HG02885 (cell line): ENCODE measurements around the gene GAD1.
A peak's percentile ranks its signal among the peaks of the same experiment; 100 is the strongest.

Experiments
- ATAC-seq: cut with Tn5 transposase; IDR thresholded peaks from one replicate; pipeline ENCODE4 v1.9.1; 2021; ENCODE audit warnings: mild to moderate bottlenecking; ENCODE audit not compliant: unreplicated experiment, poor library complexity

The GAD1 gene

DNA sequence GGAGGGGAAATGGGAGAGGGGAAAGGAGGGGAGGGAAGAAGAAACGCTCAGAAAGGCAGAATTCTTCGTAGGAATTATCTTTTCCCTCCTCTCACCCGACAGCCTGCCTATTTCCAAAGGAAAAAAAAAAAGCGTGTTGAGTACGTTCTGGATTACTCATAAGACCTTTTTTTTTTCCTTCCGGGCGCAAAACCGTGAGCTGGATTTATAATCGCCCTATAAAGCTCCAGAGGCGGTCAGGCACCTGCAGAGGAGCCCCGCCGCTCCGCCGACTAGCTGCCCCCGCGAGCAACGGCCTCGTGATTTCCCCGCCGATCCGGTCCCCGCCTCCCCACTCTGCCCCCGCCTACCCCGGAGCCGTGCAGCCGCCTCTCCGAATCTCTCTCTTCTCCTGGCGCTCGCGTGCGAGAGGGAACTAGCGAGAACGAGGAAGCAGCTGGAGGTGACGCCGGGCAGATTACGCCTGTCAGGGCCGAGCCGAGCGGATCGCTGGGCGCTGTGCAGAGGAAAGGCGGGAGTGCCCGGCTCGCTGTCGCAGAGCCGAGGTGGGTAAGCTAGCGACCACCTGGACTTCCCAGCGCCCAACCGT lies at the start of gene GAD1:
Gene GAD1 (plus strand): TSS at position 384 of the 589 bp plus-strand sequence. CDS start 1,705 bp downstream, outside the sequence.
- peak; percentile 44 for ATAC-seq

DNA sequence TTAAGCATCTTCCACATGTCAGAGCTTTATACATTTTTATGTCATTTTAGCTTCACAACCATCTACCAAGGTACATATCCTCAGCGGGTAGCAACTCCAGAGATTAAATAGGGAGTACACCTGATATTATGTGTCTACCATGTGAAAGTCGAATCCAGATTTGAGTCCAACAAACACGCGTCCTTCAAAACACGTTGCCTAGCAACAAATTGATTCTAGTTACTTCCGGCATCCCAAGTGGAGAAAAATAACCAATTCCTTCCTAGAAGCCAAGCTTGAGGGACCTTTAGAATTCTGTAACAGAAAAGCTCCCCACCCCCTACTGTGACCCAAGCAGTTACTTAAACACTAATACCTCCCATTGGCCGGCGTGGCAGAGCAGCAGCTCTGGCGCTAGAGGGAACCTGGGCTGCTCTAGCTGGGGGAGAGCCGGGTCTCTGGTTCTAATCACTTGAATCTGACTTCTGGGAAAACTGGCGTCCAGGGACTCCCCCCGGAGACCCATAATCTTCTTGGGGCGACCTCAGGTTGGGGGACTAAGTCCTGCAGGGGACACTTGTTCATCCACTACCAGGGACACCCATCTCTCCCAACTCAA lies 46.6 kb upstream of the GAD1 start, which contains the start of gene ERICH2:
Gene ERICH2 (plus strand): TSS at position 371 of the 598 bp plus-strand sequence. CDS start 304 bp downstream, outside the sequence.
- ATAC-seq, result peak; percentile 58

DNA sequence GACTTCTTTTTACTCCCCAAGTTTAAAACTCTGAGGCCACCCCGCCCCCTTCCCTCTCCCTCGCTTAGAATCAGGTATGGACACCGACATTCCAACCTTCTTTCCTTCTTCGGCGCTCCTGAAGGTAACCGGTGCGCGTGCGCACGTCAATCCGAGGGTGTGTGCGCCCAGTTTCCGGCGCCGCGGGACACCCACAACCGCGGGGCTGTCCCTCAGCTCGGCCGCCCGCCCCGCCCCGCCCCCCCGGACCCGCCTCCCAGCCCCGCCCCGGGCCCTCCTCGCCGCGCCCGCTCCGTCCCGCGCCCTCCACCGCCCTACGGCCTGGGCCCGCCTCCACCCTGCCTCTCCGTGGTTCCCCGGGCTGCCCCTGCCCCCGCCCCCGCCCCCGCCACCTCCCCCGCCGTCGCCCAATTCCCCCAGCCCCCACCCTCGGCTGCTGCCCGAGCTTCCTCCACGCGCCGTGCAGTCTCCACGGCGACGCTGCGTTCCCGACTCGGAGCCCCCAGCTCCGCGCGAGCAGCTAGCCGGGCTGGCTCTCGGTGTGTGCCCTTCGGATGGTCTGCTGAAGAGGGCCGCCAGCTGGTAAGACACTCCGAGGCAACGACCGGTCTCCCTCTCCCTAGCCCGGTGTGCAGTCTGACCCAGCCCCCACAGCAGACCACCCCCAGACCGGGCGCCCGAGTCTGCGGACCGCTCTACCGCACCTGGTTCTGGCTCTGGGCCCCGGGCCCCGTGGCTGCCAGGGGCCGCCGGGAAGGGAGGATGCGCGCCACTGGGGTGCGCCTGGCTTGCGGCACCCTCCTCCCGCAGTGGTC lies 45.9 kb upstream of the GAD1 start:
- ATAC-seq, result peak; percentile 88

DNA sequence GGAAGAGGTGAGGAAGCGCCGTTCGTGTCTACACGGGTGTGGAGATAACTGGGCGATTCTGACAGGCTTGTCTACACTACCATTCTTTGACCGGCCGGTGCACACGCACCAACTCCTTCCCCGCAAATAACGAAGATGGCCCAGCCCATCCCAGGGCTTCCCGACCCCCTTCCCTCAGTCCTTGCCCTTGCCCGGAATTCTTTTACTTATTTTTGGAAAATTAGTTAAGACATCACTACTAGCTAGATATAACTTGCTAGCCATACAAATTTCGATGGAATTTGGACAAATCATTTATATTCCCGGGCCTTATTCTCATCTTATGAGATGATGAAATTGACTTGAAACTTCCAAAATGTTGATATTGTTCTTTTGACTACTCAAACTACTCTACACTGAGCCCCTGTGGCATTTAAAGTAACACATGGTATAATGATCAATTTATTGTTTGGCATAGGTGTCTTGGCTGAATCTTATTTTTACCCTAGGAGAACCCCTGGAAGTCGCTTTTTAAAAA lies 45.2 kb upstream of the GAD1 start:
- ATAC-seq, result no peak

DNA sequence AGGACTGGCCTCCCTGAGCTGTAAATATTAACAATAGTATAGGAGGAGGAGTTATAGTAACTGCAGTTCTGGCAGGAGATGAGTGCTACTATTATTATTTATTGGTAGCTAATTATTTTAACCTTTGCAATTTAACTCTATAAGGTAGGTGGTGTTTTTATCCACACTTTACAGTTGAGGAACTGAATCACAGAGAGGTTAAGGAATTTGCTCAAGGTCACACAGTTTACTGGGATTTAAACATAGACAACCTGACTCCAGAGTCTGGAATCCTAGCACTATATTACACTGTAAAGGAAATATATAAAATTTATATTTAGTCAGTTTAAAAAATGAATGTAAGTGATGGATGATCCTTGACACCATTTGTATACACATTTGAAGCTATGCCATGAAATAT lies 44.4 kb upstream of the GAD1 start:
- no peak for ATAC-seq

DNA sequence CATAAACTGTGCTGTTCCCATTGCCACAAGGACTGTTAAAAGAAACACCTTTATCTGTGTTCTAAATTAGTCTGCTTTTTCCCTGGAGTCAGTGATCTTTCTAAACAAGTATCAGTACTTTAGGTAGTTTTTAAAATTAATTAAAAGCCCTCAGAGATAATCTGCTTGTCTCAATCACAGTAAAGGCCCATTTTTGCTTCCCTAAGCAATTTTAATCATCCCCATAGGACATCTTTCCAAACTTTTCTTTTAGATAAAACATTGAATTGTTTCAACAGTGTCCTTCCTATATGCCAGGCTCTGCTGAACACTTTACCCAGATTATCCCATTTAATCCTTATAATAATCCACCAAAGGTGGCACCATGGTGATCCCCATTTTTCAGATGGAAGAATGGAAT lies 42.6 kb upstream of the GAD1 start:
- ATAC-seq, result no peak

DNA sequence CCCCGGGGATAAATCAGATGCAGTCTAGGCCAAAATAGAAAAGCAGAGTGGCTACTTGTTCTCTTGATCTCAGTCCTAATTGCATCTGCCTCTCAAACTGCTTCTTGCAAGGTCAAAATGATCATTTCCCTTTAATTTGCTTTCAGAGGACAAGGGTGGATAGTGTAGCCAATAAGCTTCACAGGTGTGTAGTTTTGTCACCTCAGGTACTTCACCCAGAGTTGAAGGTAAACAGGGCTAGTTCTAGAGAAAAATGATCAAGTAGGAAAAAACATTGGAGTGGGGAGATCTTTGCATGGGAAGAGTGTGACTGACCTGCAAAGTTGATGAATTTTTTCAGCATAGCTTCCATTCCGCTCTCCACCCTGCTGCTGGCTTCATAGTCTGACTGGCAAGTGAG lies 37.8 kb upstream of the GAD1 start:
- ATAC-seq, result no peak

DNA sequence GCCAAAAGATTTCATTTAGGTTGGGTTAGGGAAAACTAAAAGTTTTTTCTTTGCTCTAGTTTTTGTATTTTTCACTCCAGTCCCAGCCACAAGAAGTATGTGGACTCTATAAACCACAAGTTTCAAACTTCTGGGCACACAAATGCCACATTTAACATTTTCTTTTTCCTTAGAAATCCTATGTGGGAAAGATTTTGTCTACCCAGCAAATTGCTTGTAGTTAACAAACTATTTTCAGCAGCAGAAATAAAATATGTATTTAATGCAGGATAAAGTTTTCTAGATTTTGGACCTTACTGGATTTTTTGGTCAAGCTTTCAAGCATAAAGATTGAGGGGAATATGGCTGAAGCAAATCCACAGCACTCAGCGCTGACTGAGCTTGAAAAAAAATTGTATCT lies 37.4 kb upstream of the GAD1 start:
- ATAC-seq, result no peak

DNA sequence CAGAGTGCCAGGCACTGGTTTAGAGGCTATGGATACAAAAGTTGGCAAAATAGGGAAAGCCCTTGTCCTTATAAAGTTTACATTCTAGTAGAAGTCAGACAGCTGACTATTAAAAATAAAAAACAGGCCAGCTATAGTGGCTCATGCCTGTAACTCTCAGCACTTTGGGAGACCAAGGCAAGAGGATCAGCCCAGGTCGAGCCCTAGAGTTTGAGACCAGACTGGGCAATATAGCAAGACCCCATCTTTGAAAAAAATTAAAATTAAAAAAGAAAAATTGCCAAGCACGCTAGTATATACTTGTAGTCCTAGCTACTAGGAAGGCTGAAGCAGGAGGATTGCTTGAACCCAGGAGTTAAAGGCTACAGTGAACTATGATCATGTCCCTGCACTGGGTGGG lies 34.0 kb upstream of the GAD1 start:
- ATAC-seq, result no peak

DNA sequence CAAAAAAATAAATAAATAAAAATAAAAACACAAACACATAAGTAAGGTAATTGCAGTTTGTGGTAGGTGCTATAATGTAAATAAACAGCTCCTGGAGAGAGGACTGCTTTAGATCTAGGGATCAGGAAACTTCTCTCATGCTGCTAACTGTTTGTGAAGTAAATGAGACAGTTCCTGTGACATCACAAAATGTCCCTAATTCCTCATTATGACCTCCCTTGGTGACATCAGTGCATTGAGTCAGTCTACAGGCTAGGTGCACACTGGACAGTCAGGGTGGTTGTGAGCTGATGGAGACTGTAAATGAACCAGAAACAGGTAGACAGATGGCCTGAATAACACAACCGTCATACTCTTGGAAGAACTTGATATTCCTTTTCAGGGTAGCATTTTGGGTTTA lies 33.1 kb upstream of the GAD1 start:
- no peak for ATAC-seq

DNA sequence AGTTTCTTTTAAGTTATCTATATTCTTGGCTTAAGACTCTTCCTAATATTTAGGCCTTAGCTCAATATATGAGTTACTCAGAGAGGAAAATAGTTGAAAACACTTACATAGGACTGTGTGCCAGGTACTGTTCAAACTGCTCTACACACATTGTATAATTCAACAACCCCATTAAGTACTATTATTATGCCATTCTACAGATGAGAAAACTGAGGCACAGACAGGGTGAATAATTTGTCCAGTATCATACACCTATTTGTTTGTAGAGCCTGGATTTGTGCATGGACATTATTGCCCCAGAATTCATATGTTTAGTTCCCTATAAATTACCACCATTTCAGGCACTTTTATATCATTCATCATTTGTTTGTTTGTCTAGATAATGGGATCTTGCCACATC lies 17.7 kb upstream of the GAD1 start:
- no peak for ATAC-seq

DNA sequence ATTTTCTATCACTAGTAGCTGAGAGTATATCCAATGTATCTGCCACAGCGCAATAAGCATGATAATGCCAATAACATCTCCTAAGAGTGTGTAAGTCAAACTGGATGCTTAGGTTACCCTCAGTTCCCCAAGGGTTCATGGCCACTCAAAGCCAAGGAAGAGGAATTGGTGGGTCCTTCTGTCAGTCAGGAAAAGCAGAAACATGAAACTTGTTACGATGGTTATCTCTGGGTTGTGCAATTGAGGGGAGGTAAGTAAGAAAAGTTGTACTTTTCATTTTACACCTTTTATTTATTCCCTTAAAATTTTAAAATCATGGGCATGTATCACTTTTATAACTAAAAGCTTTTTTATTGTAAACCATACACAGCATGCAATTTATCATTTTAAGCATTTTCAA lies 10.1 kb upstream of the GAD1 start:
- no peak for ATAC-seq

DNA sequence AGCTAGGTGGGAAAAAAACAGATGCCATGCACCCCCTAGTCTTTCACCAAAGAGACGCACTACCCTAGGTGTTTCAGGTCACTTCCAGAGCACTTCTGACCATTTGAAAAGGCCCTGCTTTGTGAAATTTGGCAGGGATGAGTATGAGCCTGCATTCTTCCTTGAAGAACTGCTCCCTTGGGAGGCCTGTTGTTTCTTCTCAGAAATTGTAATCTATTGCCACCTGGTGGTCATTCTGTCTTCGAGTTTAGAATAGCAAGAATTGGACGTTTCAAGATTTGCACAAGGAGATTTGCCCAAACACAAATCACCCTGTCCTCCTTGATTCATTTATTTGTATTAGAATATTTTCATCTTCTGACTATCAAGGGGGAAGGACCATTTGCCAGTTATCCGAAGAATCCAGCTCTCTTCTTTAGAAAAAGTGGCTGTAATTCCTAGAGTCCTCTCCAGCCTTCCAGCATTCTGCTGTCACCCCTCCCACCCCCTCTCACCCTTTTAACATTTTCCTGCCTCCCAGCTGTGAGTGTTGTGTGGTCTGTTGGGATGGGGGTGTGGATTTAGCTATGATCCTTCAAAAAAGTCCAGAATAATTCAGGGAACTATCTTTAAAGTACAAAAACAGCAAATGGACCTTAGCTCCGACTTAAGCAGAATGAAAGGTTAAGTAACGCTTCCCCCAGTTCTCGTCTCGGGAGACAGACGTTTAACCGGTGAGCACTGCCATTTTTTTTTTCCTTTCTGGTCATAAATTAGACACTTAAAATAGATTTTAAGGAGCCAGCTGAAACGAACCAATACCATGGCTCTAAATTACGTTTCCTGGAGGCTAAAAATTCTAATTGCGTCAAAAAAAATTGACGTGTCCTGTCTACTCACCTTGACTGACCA lies 3.7 kb upstream of the GAD1 start:
- no peak for ATAC-seq

DNA sequence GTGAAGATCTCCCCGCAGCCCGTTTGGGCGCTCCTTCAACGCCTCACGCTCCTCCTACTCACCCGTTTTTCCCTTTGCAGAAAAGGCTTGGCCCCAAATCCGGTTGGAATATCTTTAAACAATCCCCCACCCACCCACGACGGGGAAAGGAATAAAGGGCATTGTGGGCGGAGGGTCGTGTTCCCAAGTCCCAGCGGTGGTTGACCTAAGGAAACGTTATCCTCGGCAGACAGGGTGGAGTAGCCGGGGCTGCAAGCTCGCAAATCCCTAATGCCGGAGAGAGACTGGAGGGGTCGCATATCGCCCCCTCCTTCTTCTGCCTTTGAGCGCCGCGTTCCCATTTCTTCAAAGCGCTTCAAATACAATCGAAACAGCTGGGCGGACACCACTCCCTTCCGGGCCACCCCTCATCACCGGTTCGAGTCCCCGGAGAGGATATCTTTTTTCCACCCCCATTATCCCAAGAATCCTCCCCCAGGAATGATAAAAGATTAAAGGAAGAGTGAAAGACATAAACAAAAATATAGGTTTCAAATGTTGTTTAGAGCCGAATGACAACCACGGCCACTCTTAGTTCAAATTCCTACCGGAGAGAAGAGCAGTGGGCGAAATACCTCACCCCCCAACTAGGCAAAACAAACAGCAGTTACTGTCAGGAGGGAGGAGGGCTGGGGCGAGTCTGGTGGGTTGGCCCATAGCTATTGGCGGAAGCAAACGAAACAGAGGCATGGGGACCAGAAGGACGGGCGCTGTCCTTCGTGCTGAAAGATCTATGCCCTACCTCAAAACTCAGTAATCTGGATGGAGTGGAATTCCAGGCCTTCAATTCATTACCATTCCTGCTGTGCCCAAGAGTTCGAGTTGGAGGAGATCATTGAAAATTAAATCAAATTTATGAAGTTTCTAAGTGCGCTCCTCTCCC lies 2.8 kb upstream of the GAD1 start:
- ATAC-seq, result no peak

DNA sequence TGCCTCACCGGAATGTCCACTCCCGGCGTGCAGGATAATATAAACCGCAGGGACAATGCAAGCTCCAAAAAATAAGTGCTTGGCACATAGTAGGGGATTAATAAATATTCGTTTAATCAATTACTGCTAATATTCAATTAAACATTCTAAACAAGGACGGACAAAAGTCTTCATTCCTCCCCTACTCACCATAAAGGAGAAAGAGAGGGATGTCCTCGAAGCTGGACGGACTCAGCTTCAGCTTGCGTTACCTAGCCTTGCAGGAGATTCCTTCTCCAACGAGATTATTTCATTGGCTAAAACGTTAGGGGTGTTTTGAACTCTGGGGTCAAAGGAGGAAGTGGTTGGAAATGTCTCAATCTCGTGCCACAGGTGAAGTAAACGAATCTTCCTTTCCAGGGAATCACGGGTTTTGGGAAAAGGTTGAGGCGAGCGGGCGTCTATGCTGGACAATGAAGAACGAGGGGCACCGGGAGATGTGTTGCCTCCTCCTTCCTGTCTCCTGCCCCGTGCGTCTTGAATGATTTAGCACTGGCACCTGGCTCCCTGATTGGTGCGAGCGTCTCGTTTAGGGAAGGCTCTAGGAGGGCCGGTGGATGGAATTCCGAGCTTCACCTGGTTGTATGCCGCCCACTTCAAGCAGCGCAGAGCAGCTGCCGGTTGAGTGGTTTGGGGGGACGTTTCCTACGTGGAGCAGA lies 2.0 kb upstream of the GAD1 start:
- ATAC-seq, result no peak

DNA sequence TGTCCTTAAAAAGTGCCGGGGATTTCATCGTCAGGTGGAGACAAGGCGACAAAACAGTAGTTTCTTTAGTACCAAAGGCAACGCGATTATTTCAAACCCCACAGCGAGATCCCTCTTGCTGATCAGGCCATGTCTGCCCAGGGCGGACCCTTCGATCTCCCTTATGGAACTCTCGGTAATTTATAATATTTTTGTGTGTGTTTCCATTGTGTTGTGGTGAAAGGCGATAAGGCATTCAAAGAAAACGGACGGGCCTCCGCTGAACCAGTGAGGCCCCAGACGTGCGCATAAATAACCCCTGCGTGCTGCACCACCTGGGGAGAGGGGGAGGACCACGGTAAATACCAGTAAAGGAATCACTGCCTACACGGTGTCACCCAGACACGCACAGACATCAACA lies 1.4 kb upstream of the GAD1 start:
- ATAC-seq, result no peak

DNA sequence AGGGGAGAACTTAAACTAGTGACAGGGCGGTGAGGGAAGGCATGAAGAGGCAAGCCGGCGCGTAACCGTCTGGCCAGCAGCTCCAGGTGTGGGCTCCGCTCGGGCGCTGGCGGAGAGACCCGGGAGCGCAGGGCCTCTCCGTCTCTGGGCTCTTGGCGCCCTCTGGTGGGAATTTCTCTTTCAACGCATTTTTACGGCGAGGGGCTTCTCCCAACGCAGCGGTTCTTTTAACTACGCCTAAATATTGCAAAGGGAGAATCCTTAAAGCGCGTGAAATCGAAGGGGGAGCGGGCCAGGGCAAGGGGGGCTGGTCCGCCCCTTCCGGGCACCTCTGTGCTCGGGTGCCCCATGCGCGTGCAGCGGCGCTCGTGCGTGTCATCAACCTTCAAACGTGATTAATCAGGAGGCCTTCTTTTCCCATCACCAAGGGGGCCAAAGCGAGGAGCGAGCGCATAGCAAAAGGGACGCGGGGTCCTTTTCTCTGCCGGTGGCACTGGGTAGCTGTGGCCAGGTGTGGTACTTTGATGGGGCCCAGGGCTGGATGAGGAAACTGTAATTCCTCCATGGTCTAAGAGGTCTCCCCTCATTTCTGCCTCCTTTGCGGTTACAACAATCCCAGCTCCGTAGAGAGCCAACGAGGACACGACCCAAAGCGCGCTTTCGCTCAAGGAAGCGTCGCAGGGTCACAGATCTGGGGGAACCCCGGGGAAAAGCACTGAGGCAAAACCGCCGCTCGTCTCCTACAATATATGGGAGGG lies 762 bp upstream of the GAD1 start:
- ATAC-seq, result peak; percentile 49
